HepG2 (cell line): ENCODE measurements around the gene EDN3. TPM values are rescaled to one million over a fixed set of nuclear protein-coding genes. Genes with fewer than 3 reads are reported as not detected.
A peak's percentile ranks its signal among the peaks of the same experiment; 100 is the strongest.

Experiments
- ATAC-seq: fragments of 200-7000 bp; cut with Tn5 transposase; 3 replicates; pipeline ENCODE4 v1.9.1; 2020; ENCODE audit warnings: mild to moderate bottlenecking, moderate library complexity
- BruUV-seq: library from RNA; stranded (reverse); fragments of 400-500 nt; replicated peaks from 2 replicates; lab custom pipeline; 2021; lab: Mats Ljungman, UMichigan
- CTCF ChIA-PET: fragments of 300-600 bp; formaldehyde crosslinking; extraction: SDS; loops from one replicate; lab custom pipeline; 2021; ENCODE audit warnings: low total read pairs, inconsistent platforms, low intra/inter-chr PET ratio; lab: Yijun Ruan, JAX
- POLR2A ChIA-PET: fragments of 350-600 bp; sonication (Branson Sonifier 250); formaldehyde crosslinking; loops from one replicate; lab custom pipeline; 2020; ENCODE audit warnings: antibody characterized with exemption, inconsistent platforms; lab: Yijun Ruan, JAX
- DNase-seq: peaks from one replicate; pipeline ENCODE4 v3.0.0-alpha.2; 2015; ENCODE audit warnings: low spot score
- FAIRE-seq: peaks from 3 replicates; lab custom pipeline; 2011; peaks lifted over from hg19 to GRCh38; lab: Jason Lieb, UNC
- H2AFZ ChIP-seq: one replicate; pipeline ENCODE4 v1.6.1; 2011; ENCODE audit warnings: low read length, inconsistent platforms
- H3K27ac ChIP-seq: fragments of 300-600 bp; 3 replicates; pipeline ENCODE4 v1.8.0; 2011; ENCODE audit warnings: mixed run types, mild to moderate bottlenecking, mixed read lengths, low read length, inconsistent platforms; ENCODE audit not compliant: insufficient read depth; ENCODE audit errors: extremely low read length
- H3K27me3 ChIP-seq, 2 experiments: fragments of 200-600 bp in 1 of 2; 2 replicates in 1 of 2; 3 replicates in 1 of 2; pipeline versions ENCODE4 v1.6.0 to v1.8.0; 2011; ENCODE audit warnings: low read length in 2 of 2, mild to moderate bottlenecking in 2 of 2, moderate library complexity in 2 of 2, inconsistent platforms in 1 of 2; ENCODE audit not compliant: insufficient read depth in 2 of 2, control insufficient read depth in 1 of 2
- H3K36me3 ChIP-seq, 2 experiments: fragments of 200-600 bp in 1 of 2; replicated peaks in 1 of 2; 2 replicates in 1 of 2; 3 replicates in 1 of 2; pipeline versions ENCODE4 v1.5.1 to v1.8.0; 2011; ENCODE audit warnings: low read length in 2 of 2, inconsistent platforms in 1 of 2; ENCODE audit not compliant: insufficient read depth in 2 of 2, control insufficient read depth in 1 of 2
- H3K4me1 ChIP-seq: 2 replicates; pipeline ENCODE4 v1.5.1; 2012; ENCODE audit warnings: low read length, inconsistent platforms; ENCODE audit not compliant: insufficient read depth
- H3K4me2 ChIP-seq: 2 replicates; pipeline ENCODE4 v1.6.0; 2011; ENCODE audit warnings: low read depth, low read length, inconsistent platforms
- H3K4me3 ChIP-seq, 3 experiments: fragments of 200-600 bp in 1 of 3; sonication (generic), shearing (Covaris generic) in 1 of 3; replicated peaks in 1 of 3; 2 replicates each; pipeline ENCODE4 v1.5.1; 2011 to 2016; ENCODE audit warnings: low read length in 3 of 3, inconsistent platforms in 2 of 3, low read depth in 2 of 3, mild to moderate bottlenecking in 2 of 3, control low read depth in 1 of 3, mixed read lengths in 1 of 3; ENCODE audit not compliant: insufficient read depth in 1 of 3
- H3K79me2 ChIP-seq: one replicate; pipeline ENCODE4 v1.6.1; 2011; ENCODE audit warnings: low read length, inconsistent platforms; ENCODE audit not compliant: insufficient read depth
- H3K9ac ChIP-seq: 2 replicates; pipeline ENCODE4 v1.6.0; 2011; ENCODE audit warnings: mild to moderate bottlenecking, low read depth, low read length, inconsistent platforms; ENCODE audit not compliant: insufficient read depth
- H3K9me3 ChIP-seq: 2 replicates; pipeline ENCODE4 v1.5.1; 2012; ENCODE audit warnings: mild to moderate bottlenecking, low read length
- H4K20me1 ChIP-seq: 2 replicates; pipeline ENCODE4 v1.6.0; 2011; ENCODE audit warnings: inconsistent platforms, mild to moderate bottlenecking, low read length, moderate library complexity; ENCODE audit not compliant: insufficient read depth
- CHD4 ChIP-seq: fragments of 200-600 bp; sonication (generic); IDR thresholded peaks from 2 replicates; pipeline ENCODE4 v1.7.0; 2017; ENCODE audit warnings: mild to moderate bottlenecking, low read length, borderline replicate concordance
- CREB1 ChIP-seq, 2 experiments: fragments of 450-650 bp in 1 of 2; IDR thresholded peaks; 2 replicates each; pipeline ENCODE4 v1.6.1; 2016 to 2017; ENCODE audit warnings: control low read depth in 1 of 2, mild to moderate bottlenecking in 1 of 2, missing compliant biosample characterization in 1 of 2, missing genetic modification characterization in 1 of 2
- KDM1A ChIP-seq: IDR thresholded peaks from 2 replicates; pipeline ENCODE4 v1.6.1; 2016; ENCODE audit warnings: missing compliant biosample characterization
- NFRKB ChIP-seq: fragments of 450-650 bp; IDR thresholded peaks from 2 replicates; pipeline ENCODE4 v1.6.1; 2017
- PREB ChIP-seq: sonication (generic); formaldehyde crosslinking; IDR thresholded peaks from 2 replicates; pipeline ENCODE4 v1.4.0; 2020; ENCODE audit warnings: missing genetic modification reagents
- REXO4 ChIP-seq: sonication (generic); formaldehyde crosslinking; IDR thresholded peaks from 2 replicates; pipeline ENCODE4 v1.8.0; 2022; ENCODE audit warnings: missing genetic modification reagents, mild to moderate bottlenecking, borderline replicate concordance
- SOX6 ChIP-seq, 2 experiments: fragments of 450-650 bp in 1 of 2; sonication (generic) in 1 of 2; formaldehyde crosslinking in 1 of 2; IDR thresholded peaks; 2 replicates each; pipeline versions ENCODE4 v1.4.0 to v1.6.1; 2017 to 2020; ENCODE audit warnings: antibody characterized with exemption in 1 of 2, mild to moderate bottlenecking in 1 of 2, missing genetic modification reagents in 1 of 2
- SRSF9 ChIP-seq: fragments of 200-400 bp; formaldehyde crosslinking; IDR thresholded peaks from 2 replicates; pipeline ENCODE4 v1.6.1; 2018; ENCODE audit warnings: borderline replicate concordance, mild to moderate bottlenecking, low read depth, low read length; ENCODE audit not compliant: insufficient read depth, poor library complexity, severe bottlenecking
- U2AF1 ChIP-seq: fragments of 200-400 bp; formaldehyde crosslinking; optimal IDR thresholded peaks from 2 replicates; pipeline ENCODE3; 2017; ENCODE audit warnings: mild to moderate bottlenecking, low read depth, low read length
- ZKSCAN8 ChIP-seq: IDR thresholded peaks from 2 replicates; pipeline ENCODE4 v1.6.1; 2016; ENCODE audit warnings: borderline replicate concordance, missing genetic modification reagents, missing compliant biosample characterization
- ZNF121 ChIP-seq: sonication (generic); formaldehyde crosslinking; IDR thresholded peaks from 2 replicates; pipeline ENCODE4 v1.5.0; 2020; ENCODE audit warnings: mild to moderate bottlenecking, missing genetic modification reagents
- ZNF407 ChIP-seq: sonication (generic); formaldehyde crosslinking; IDR thresholded peaks from one replicate; pipeline ENCODE4 v1.5.1; 2020; ENCODE audit warnings: mild to moderate bottlenecking, missing genetic modification reagents; ENCODE audit errors: not compliant biosample characterization
- ZNF414 ChIP-seq: sonication (generic); formaldehyde crosslinking; IDR thresholded peaks from 2 replicates; pipeline ENCODE4 v1.5.0; 2020; ENCODE audit warnings: missing genetic modification reagents
- ZNF549 ChIP-seq: sonication (generic); formaldehyde crosslinking; IDR thresholded peaks from 2 replicates; pipeline ENCODE4 v1.5.0; 2020; ENCODE audit warnings: missing genetic modification reagents
- in situ Hi-C: cut with HindIII; loops from 2 replicates; pipeline ENCODE4 v1.10.0; 2017; ENCODE audit warnings: low pct_unique_long_range_greater_than_20kb; ENCODE audit not compliant: extremely low pct_ligation_motif_present
- intact Hi-C: fragments of 100-400 bp; cut with micrococcal nuclease; formaldehyde crosslinking; loops from one replicate; pipeline ENCODE4 v1.10.0; 2022; ENCODE audit not compliant: unreplicated experiment
- polyA plus RNA-seq, 8 experiments: library from polyadenylated mRNA; depleted of rRNA in 3 of 8; stranded (reverse) in 7 of 8; unstranded in 1 of 8; fragments of >200 nt; fragmentation: Illumina TruSeq in 4 of 8; extraction: Trizol in 4 of 8; gene quantifications; 2 replicates each; pipeline versions ENCODE4 v1.2.1 to v1.2.3, GENCODE V29; 2011 to 2016; ENCODE audit warnings: low read depth in 4 of 8, missing spikeins in 1 of 8, mixed read lengths in 1 of 8; ENCODE audit not compliant: insufficient read depth in 1 of 8
- total RNA-seq, 5 experiments: library from RNA; depleted of rRNA; stranded (reverse); fragments of >200 nt; fragmentation: Illumina TruSeq; extraction: Trizol; gene quantifications; 2 replicates each; pipeline ENCODE4 v1.2.3, GENCODE V29; 2016; ENCODE audit warnings: low read depth in 1 of 5

Gene EDN3
- total and polyA plus RNA-seq, 2 of the 13 experiments (the other 11 are each of a cell fraction or from before 2014, with no cell fraction given) = not detected

GRCh38 chr20:59265298-59265697 lies 35.1 kb upstream of the EDN3 start:
- H3K9ac ChIP-seq = no peak overlapping the region
- no peaks in the 10 kb centered on the region for H3K79me2 ChIP-seq
- FAIRE-seq = no peak
- POLR2A ChIA-PET = no interaction called here
- in situ Hi-C loops = no loop called here
- no peak overlapping the region for H3K4me2 ChIP-seq
- no peak overlapping the region for H3K4me3 ChIP-seq
- no peak for DNase-seq
- no TSS peak for BruUV-seq
- H2AFZ ChIP-seq = no peak overlapping the region
- CTCF ChIA-PET = no interaction called here
- no peak overlapping the region for H3K27ac ChIP-seq
- H3K4me1 ChIP-seq = no peaks in the 10 kb centered on the region
- intact Hi-C loops = no loop called here
- H3K36me3 ChIP-seq = no peaks in the 10 kb centered on the region
- no peaks in the 10 kb centered on the region for H3K9me3 ChIP-seq
- ATAC-seq = no peak
- no peaks in the 10 kb centered on the region for H4K20me1 ChIP-seq
- peaks cover 2 to 20% of the 10 kb centered on the region in 2 experiments; a peak in 3 of 5 replicates for H3K27me3 ChIP-seq
- no peak for TF ChIP-seq ZNF121 (CRISPR knock-in tag)
- TF ChIP-seq PREB (CRISPR knock-in tag) = no peak
- TF ChIP-seq CHD4 = no peak
- no peak for TF ChIP-seq ZNF414 (CRISPR knock-in tag)
- TF ChIP-seq CREB1 (IDR thresholded peaks at IDR 0.05) = no peak
- TF ChIP-seq CREB1 (CRISPR knock-in tag; IDR thresholded peaks at IDR 0.05) = no peak
- TF ChIP-seq SOX6 (IDR thresholded peaks at IDR 0.05) = peak; percentile 53; the same call in 1 of the 2 replicates
- no peak for TF ChIP-seq SOX6 (CRISPR knock-in tag; IDR thresholded peaks at IDR 0.05)
- TF ChIP-seq KDM1A (CRISPR knock-in tag) = no peak
- no peak for TF ChIP-seq SRSF9
- peak; percentile 20; the same call in 1 of the 2 replicates for TF ChIP-seq NFRKB
- no peak for TF ChIP-seq REXO4 (CRISPR knock-in tag)
- TF ChIP-seq ZKSCAN8 (CRISPR knock-in tag) = no peak
- TF ChIP-seq U2AF1 = no peak
- TF ChIP-seq ZNF407 (CRISPR knock-in tag) = no peak
- no peak for TF ChIP-seq ZNF549
